NB4 (cell line): ENCODE measurements around the gene ESRRG.

Experiments used
- POLR2A ChIP-seq: IDR thresholded peaks from 2 replicates; pipeline ENCODE4 v1.6.1; 2011; ENCODE audit warnings: mild to moderate bottlenecking; ENCODE audit not compliant: insufficient read length; ENCODE audit errors: extremely low read depth
- TF ChIP-seq, protein P1 (sequence below): IDR thresholded peaks from one replicate; pipeline ENCODE4 v1.5.1; 2012; ENCODE audit warnings: low read depth, low read length

DNA sequence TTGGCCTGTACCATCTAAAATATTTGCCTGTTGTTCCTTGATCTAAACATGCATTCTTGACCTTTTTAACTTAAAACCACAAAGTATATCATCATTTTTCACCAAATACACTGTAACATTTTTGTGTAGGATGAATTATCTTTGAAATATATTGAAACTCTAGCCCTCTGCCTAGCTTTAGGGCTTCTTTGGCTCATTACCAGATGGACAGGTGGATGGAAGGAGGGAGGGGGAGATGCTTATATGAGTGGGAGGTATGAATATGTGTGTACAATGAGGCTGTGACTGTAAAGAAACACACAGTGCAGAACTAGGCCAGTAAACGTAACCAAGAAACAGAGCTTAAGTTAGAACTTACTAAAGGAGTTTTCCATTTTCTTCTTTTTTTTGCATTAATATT lies 118.5 kb downstream of the ESRRG start:
- no peak for TF ChIP-seq POLR2A
- TF ChIP-seq, protein P1, sequence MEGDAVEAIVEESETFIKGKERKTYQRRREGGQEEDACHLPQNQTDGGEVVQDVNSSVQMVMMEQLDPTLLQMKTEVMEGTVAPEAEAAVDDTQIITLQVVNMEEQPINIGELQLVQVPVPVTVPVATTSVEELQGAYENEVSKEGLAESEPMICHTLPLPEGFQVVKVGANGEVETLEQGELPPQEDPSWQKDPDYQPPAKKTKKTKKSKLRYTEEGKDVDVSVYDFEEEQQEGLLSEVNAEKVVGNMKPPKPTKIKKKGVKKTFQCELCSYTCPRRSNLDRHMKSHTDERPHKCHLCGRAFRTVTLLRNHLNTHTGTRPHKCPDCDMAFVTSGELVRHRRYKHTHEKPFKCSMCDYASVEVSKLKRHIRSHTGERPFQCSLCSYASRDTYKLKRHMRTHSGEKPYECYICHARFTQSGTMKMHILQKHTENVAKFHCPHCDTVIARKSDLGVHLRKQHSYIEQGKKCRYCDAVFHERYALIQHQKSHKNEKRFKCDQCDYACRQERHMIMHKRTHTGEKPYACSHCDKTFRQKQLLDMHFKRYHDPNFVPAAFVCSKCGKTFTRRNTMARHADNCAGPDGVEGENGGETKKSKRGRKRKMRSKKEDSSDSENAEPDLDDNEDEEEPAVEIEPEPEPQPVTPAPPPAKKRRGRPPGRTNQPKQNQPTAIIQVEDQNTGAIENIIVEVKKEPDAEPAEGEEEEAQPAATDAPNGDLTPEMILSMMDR = no peak
